KMS-11 (cell line): ENCODE data around the gene MYL12B.
"Not testable (repeated sequence)": the region's sequence is repeated elsewhere in the genome, so short reads cannot be mapped to it uniquely, and the experiment has no call there.

ENCODE experiments used
- H2AFZ ChIP-seq: fragments of 200-600 bp; sonication (generic); 2 replicates; pipeline ENCODE4 v1.6.1; 2016; ENCODE audit warnings: antibody characterized with exemption, mixed run types, low read depth
- H3K27ac ChIP-seq: fragments of 200-600 bp; sonication (generic); 2 replicates; pipeline ENCODE4 v1.6.1; 2016; ENCODE audit warnings: mild to moderate bottlenecking, mixed run types
- H3K27me3 ChIP-seq: fragments of 200-600 bp; sonication (generic); 2 replicates; pipeline ENCODE4 v1.6.1; 2017; ENCODE audit warnings: mild to moderate bottlenecking, low read depth, mixed run types, moderate library complexity; ENCODE audit not compliant: insufficient read depth
- H3K36me3 ChIP-seq: fragments of 200-600 bp; sonication (generic); 2 replicates; pipeline ENCODE4 v1.6.1; 2017; ENCODE audit warnings: mild to moderate bottlenecking, mixed run types; ENCODE audit not compliant: insufficient read depth
- H3K4me1 ChIP-seq: fragments of 200-600 bp; sonication (generic); 2 replicates; pipeline ENCODE4 v1.6.1; 2016; ENCODE audit warnings: mild to moderate bottlenecking, low read depth, mixed run types; ENCODE audit not compliant: poor library complexity, severe bottlenecking
- H3K4me2 ChIP-seq: fragments of 200-600 bp; sonication (generic); 2 replicates; pipeline ENCODE4 v1.7.0; 2016; ENCODE audit warnings: mild to moderate bottlenecking, mixed run types
- H3K4me3 ChIP-seq: fragments of 200-600 bp; sonication (generic); IDR thresholded peaks from 2 replicates; pipeline ENCODE4 v1.6.1; 2017; ENCODE audit warnings: low read depth, low read length, mixed read lengths; ENCODE audit not compliant: insufficient read depth
- H3K79me2 ChIP-seq: fragments of 200-600 bp; sonication (generic); 2 replicates; pipeline ENCODE4 v1.6.1; 2016; ENCODE audit warnings: low read depth, mixed run types; ENCODE audit not compliant: insufficient read depth
- H3K9ac ChIP-seq: fragments of 200-600 bp; sonication (generic); 2 replicates; pipeline ENCODE4 v1.6.1; 2016; ENCODE audit warnings: mild to moderate bottlenecking, mixed run types
- H4K20me1 ChIP-seq: fragments of 200-600 bp; sonication (generic); 2 replicates; pipeline ENCODE4 v1.6.1; 2016; ENCODE audit warnings: mild to moderate bottlenecking, mixed run types; ENCODE audit not compliant: insufficient read depth
- CTCF ChIP-seq: fragments of 200-600 bp; sonication (generic); conservative IDR thresholded peaks from 2 replicates; pipeline ENCODE4 v1.6.1; 2017; ENCODE audit warnings: low read depth, mild to moderate bottlenecking, antibody characterized with exemption, low read length, moderate library complexity, mixed read lengths

MYL12B gene

GRCh38 chr18:3219631-3220335 lies 42.1 kb upstream of the MYL12B start, which contains the start of gene MYOM1:
TSS of gene MYOM1 (minus strand) at chr18:3219968. CDS start at chr18:3215223, 4,745 bp downstream.
- Histone ChIP-seq H3K9ac (no peak within 1 kb of the TSS), H4K20me1 (no peaks in the 10 kb centered on the region), H3K4me2 (no peak within 1 kb of the TSS), H3K4me3 (no peak within 1 kb of the TSS), H3K27ac (no peak within 1 kb of the TSS), H2AFZ (no peak within 1 kb of the TSS), H3K27me3 (no peaks in the 10 kb centered on the region), H3K79me2 (no peaks in the 10 kb centered on the region), H3K4me1 (no peaks in the 10 kb centered on the region), H3K36me3 (no peaks in the 10 kb centered on the region)
- TF ChIP-seq CTCF, result no peak

GRCh38 chr18:3220868-3221267 lies 41.1 kb upstream of the MYL12B start:
- not testable (repeated sequence) for H3K4me3 ChIP-seq, H2AFZ ChIP-seq, H3K4me1 ChIP-seq, H3K27me3 ChIP-seq, H3K79me2 ChIP-seq, H3K27ac ChIP-seq, H3K36me3 ChIP-seq, H4K20me1 ChIP-seq, H3K9ac ChIP-seq, H3K4me2 ChIP-seq

- Histone ChIP-seq H2AFZ (no peak overlapping the region), H3K4me3 (no peak overlapping the region), H4K20me1 (no peaks in the 10 kb centered on the region), H3K27me3 (no peaks in the 10 kb centered on the region), H3K79me2 (no peaks in the 10 kb centered on the region), H3K4me2 (no peak overlapping the region), H3K4me1 (no peaks in the 10 kb centered on the region), H3K27ac (no peak overlapping the region), H3K36me3 (no peaks in the 10 kb centered on the region), H3K9ac (no peak overlapping the region)
- no peak for TF ChIP-seq CTCF
These were observed 40.4 kb upstream of the MYL12B start for GRCh38 chr18:3221496-3221895.

- Histone ChIP-seq H3K36me3 (no peaks in the 10 kb centered on the region), H3K9ac (no peak overlapping the region), H3K4me2 (no peak overlapping the region), H3K27me3 (no peaks in the 10 kb centered on the region), H3K4me1 (no peaks in the 10 kb centered on the region), H2AFZ (no peak overlapping the region), H3K27ac (no peak overlapping the region), H4K20me1 (no peaks in the 10 kb centered on the region), H3K4me3 (no peak overlapping the region), H3K79me2 (no peaks in the 10 kb centered on the region)
- TF ChIP-seq CTCF, result no peak
These were observed 38.6 kb upstream of the MYL12B start for GRCh38 chr18:3223356-3223755.

GRCh38 chr18:3224223-3224622 lies 37.7 kb upstream of the MYL12B start:
- H3K79me2 ChIP-seq, result no peaks in the 10 kb centered on the region

More at GRCh38 chr18:3224223-3224622, 37.7 kb upstream of the MYL12B start:
- H3K4me3 ChIP-seq, result no peak overlapping the region
- no peaks in the 10 kb centered on the region for H3K4me1 ChIP-seq
- TF ChIP-seq CTCF, result no peak
- H3K9ac ChIP-seq, result no peak overlapping the region
- H3K27me3 ChIP-seq, result no peaks in the 10 kb centered on the region
- H3K27ac ChIP-seq, result no peak overlapping the region
- no peaks in the 10 kb centered on the region for H3K36me3 ChIP-seq
- H3K4me2 ChIP-seq, result no peak overlapping the region
- no peak overlapping the region for H2AFZ ChIP-seq
- H4K20me1 ChIP-seq, result no peaks in the 10 kb centered on the region
